ENCODE results near the gene GPR82.

Gene GPR82

GRCh38 chrX:41720125-41720779, 3.7 kb upstream of the GPR82 start:
- no peak for DNase-seq

DNA sequence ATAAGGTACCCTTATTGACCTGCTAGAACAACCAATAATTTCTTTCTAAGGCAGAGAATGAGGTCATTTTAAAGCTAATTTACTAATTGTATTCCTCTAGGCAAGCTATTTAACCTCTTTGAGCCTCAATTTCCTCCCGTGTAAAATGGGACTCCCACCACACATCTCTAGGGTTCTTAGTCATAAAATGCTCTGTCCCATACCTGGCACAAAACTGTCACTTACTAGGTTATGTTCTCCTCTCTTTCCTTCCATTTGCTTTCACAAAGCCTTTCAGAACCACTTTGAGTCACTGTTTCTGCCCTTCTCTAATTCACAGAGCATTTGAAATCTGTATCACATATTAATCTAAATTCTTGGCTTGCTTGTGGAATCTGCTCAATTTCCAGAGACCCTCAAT, 2.4 kb upstream of the GPR82 start:
- no peak for DNase-seq

DNA sequence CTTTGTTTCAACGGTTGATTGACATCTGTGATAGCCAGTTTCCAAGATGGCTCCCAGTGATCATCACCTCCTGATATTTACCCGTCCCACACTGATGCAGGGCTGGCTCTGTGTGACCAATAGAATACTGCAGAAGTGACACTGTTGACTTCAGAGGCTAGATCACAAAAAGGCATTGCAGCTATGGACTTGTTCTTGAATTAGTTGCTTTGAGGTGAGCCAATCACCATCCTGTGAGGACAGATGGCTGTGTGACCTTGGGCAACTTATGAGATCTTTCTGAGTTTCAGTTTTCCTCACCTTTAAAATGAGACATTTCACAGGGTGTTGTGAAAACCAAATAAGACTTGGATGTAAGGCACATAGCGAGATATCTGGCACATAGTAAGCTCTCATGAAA, 1.8 kb upstream of the GPR82 start:
- DNase-seq, result no peak

GRCh38 chrX:41722816-41723618, 964 bp upstream of the GPR82 start:
- no peak for DNase-seq

DNA sequence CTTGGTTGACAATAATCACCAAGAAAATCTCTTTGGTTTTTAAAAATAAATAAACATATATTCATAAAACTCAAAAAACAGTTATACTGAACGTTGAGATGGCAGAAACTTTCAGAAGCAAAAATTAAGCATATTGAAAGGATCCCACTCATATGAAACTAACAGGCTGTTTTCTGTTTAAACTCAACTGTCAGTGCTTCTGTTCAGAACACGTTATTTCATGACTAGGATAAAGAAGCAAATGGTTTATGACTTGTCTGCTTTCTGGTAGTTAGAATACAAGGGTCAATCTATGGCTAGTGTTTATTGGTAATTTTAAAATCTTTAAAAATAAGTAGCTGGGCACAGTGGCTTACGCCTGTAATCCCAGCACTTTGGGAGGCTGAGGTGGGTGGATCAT, 4.1 kb downstream of the GPR82 start:
- DNase-seq, result no peak

DNA sequence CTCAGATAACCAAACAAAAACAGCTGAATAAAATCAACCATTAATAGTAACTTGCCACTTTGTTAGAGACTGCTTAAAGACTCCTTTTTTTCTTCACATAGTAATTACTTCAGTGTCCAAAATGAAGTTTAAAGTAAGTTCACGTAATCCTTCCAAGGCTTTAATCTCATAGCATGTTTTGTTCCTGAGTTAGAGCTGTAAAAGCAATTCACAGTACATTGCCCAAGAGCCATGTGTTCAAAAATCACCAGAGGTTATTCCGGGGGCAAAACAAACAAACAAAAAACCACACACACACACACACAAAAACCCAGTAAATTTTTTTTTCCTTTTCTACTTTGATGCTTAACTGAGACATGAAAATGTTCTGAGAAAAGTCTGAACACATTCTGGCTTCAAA, 6.1 kb downstream of the GPR82 start:
- no peak for DNase-seq

DNA sequence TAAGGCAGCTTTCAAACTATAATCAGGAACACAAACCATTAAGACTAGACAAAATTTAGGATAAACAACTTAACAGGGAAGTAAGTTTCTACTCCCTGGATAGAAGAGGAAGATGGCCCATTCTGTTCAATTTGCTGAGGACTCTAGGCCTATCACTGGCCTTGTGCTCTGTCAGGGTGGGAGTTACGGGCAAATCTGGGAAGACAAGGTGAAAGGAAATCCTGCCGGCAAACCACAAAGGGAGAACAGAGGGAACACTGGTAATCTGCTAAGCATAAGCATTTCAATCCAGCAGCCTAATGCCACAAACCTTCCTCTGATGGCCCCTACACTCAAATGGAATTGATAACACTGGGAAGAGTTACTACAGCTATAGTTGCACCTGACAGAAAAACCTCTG, 8.3 kb downstream of the GPR82 start:
- no peak for DNase-seq

- no peak for DNase-seq
Observed at GRCh38 chrX:41733939-41734338, 10.0 kb downstream of the GPR82 start.

DNA sequence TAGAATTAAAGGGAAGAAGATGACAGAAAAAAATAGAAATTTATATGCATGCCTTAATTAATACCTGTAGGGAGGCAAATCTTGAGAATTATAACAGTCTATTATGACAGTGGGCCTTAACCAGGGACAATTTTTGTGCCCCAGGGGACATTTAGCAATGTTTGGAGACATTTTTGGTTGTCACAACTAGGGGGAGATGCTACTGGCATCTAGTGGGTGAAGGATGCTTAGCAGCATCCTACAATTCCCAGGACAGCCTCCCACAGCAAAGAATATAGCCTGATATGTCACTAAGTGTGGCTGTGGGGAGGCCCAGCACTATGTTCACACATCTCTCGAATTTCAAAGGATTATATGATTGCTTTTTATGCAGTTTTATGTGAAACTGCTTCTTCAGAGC, 10.5 kb downstream of the GPR82 start:
- DNase-seq, result no peak

DNA sequence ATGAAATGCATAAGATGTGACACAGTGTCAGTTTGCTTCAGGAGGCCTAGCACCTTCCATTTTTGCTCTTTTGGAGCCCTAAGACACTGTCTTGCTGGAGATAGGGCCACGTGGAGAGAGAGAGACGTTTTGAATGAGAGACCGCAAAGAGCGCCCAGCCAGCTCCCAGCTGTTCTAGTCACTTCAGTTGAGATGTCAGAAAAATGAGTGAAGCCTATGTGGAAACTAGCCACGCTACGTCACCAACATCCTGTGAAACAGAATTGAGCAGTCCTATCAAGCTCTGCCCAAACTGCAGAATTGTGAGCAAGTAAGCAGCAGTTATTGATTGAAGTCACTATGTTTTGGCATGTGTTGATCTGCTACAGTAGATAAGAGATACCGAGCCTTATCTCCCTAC, 13.1 kb downstream of the GPR82 start:
- DNase-seq, result no peak

- DNase-seq, result no peak
Observed at GRCh38 chrX:41739871-41740270, 15.9 kb downstream of the GPR82 start.

DNA sequence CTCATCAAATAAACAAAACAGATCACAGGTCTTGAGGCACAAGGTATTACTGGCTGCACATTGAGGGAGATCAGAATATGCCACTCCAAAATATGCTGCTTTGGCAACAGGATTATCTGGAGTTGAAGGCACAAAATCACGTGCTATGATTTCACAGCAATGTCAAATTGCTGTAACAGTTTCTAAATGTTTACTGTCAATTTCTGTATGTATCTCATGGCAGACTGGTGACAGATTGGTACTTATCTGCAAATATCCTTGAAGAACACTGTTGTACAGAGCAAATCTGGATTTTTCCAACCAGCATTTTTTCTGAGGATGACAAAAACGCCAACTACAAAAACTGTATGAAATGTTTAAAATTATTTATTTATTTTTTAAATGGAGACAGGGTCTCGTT, 26.7 kb downstream of the GPR82 start:
- no peak for DNase-seq

DNA sequence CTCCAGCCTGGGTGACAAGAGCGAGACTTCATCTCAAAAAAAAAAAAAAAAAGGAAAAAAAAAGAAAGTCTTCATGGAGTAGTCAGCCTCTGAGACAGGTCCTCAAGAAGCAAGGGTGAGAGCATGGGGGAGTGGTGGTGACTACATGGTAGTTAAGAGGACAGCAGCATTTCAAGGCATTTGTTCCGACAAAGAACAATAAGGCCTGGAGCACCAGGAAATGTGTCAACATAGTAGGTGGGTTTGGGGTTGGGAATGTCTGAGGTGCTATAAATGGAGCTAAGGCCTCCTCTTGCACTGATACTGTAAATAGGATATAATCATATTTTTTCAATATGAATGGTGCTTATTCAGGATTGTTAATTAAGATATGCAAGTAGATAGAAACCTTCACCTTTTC, 34.4 kb downstream of the GPR82 start:
- no peak for DNase-seq

- no peak for DNase-seq
Observed at GRCh38 chrX:41759817-41760216, 35.8 kb downstream of the GPR82 start.

- DNase-seq, result no peak
Observed at GRCh38 chrX:41761169-41761568, 37.2 kb downstream of the GPR82 start.

DNA sequence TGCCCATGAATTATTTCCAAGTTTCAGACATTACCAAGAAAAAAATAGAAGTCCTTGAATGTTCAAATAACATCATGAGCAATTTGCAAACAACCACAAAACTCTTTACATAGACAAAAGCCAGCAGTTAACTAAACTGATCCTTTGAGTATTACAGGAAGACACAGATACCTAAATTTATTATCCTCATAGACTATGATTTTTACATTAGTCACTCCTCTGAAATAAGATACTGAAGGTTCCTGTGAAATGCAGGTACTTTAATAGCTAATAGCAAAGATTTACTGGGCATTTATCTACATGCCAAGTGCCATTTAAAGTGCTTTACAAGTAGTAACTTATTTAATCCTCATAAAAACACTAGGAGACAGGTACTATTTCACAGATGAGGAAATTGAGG, 37.7 kb downstream of the GPR82 start:
- no peak for DNase-seq

GRCh38 chrX:41779030-41779564, 55.1 kb downstream of the GPR82 start:
- DNase-seq, result no peak
